ENCODE measurements around the gene COX7C.

The COX7C gene

DNA sequence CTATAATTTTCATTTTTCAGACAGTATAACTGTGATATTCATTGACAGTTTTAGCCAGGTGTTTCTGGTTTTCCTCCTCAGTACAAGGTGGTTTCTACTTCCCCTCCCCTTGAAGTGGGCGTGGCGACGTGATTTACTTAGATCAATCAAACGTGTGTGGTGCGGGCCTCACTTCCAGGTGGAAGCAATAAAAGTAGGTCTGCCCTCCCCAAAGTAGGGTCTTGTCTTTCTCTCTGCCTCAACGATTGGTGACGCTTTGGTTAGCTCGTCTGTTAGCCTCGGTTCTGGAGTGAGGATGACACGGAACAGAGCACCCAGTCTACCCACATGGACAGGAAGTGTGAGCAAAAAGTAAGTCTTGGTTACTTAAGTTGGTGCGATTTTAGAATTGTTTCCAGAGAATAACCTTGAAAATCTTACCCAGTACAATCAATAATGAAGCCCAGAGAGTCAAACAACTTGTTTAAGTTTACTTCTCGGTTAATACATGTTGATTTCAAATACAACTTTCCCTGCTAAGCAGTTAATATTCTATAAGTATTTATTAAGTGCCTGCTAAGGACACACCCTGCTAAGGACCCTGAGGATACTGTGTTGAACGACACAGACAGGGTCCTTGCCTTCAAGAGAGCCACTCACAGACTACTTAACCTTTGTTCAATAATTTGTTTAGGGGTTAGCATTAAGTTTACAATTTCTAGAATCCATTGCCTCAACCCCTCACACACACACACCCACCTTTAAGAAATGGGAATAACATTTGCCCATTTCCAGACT, 48.4 kb downstream of the COX7C start:
- DNase-seq: no peak

DNA sequence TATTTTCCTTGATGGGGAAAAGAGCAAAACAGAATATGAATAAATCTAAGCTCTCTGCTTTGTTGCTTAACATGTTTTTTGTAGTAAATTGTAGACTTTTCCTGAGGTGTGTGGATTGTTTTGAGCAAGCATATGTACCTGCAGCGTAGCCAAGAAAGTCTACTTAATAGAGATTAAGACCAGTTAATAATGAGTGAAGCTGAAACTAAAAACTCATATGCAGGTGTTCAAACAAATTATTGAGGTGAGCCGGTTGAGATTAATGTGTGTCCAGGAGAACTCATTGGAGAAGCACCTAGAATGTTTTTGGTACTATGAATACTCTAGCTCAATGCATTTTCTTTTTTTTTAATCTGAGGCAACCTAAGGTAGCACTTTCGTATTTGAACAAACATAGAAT, 49.2 kb downstream of the COX7C start:
- no peak for DNase-seq

All from hematopoietic multipotent progenitor cell treated with erythropoietin and hydrocortisone succinate and interleukin-3 and kit ligand, for 4 days (in vitro differentiated cells).